TTC549 (cell line): ENCODE measurements around the gene DHRS7C.
"Not testable (repeated sequence)": the region's sequence is repeated elsewhere in the genome, so short reads cannot be mapped to it uniquely, and the experiment has no call there.

Source experiments
- FAIRE-seq: peaks from 2 replicates; lab custom pipeline; 2012; peaks lifted over from hg19 to GRCh38; lab: Jason Lieb, UNC

The DHRS7C gene

GRCh38 chr17:9810100-9810949 lies 18.9 kb upstream of the DHRS7C start:
- FAIRE-seq: no peak

GRCh38 chr17:9809409-9809808 lies 18.0 kb upstream of the DHRS7C start:
- FAIRE-seq: no peak

GRCh38 chr17:9806699-9807098 lies 15.3 kb upstream of the DHRS7C start:
- FAIRE-seq: no peak

- no peak for FAIRE-seq
These were observed 14.4 kb upstream of the DHRS7C start for GRCh38 chr17:9805769-9806168.

GRCh38 chr17:9802697-9803096 lies 11.3 kb upstream of the DHRS7C start:
- FAIRE-seq: no peak

- FAIRE-seq: no peak
These were observed 10.9 kb upstream of the DHRS7C start for GRCh38 chr17:9802294-9802693.

- no peak for FAIRE-seq
These were observed 10.1 kb upstream of the DHRS7C start for GRCh38 chr17:9801505-9801904.

- no peak for FAIRE-seq
These were observed 7.3 kb upstream of the DHRS7C start for GRCh38 chr17:9798724-9799123.

GRCh38 chr17:9798008-9798407 lies 6.6 kb upstream of the DHRS7C start:
- FAIRE-seq: no peak

GRCh38 chr17:9792181-9792840 lies 919 bp upstream of the DHRS7C start:
- no peak for FAIRE-seq

- FAIRE-seq: no peak
These were observed 1.1 kb downstream of the DHRS7C start for GRCh38 chr17:9790316-9790715.

- FAIRE-seq: no peak
These were observed 2.8 kb downstream of the DHRS7C start for GRCh38 chr17:9788601-9789000.

GRCh38 chr17:9784544-9784943 lies 6.8 kb downstream of the DHRS7C start:
- FAIRE-seq: no peak

- FAIRE-seq: not testable (repeated sequence)
These were observed 7.9 kb downstream of the DHRS7C start for GRCh38 chr17:9783465-9783864.

- FAIRE-seq: no peak
These were observed 8.3 kb downstream of the DHRS7C start for GRCh38 chr17:9783050-9783449.

- FAIRE-seq: no peak
These were observed 10.8 kb downstream of the DHRS7C start for GRCh38 chr17:9780552-9780951.

- FAIRE-seq: no peak
These were observed 14.5 kb downstream of the DHRS7C start for GRCh38 chr17:9776911-9777310.

GRCh38 chr17:9772658-9773057 lies 18.7 kb downstream of the DHRS7C start:
- FAIRE-seq: no peak

- no peak for FAIRE-seq
These were observed 19.9 kb downstream of the DHRS7C start for GRCh38 chr17:9771465-9771864.

GRCh38 chr17:9769036-9769695 lies 22.2 kb downstream of the DHRS7C start:
- no peak for FAIRE-seq

GRCh38 chr17:9768381-9768934 lies 22.9 kb downstream of the DHRS7C start:
- peak; percentile 75 for FAIRE-seq

GRCh38 chr17:9767432-9767991 lies 23.9 kb downstream of the DHRS7C start:
- FAIRE-seq: no peak

- no peak for FAIRE-seq
These were observed 24.4 kb downstream of the DHRS7C start for GRCh38 chr17:9766970-9767369.
